ENCODE measurements around the gene AFAP1.

The AFAP1 gene

DNA sequence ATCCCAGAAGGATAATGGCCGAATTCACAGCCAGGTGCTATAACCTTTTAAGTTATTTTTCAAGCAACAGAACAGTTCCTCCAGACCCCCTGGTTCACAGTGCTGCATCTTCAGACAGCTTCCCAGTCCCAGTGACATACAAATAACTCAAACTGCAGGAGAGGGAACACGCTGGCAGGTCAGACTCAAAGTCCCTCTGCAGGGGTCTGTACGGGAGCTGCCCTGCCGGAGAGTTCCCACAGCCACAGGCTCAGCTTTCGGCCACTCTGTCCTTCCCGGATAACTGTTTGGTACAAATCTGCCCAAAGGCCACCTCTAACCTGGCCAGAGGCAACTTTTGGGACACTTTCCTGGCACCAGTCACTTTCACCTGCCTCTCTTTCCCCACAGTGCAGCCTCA is 230.2 kb downstream of the AFAP1 start:
- no peak overlapping the region for H3K4me3 ChIP-seq
- H3K27ac ChIP-seq, result no peak overlapping the region

DNA sequence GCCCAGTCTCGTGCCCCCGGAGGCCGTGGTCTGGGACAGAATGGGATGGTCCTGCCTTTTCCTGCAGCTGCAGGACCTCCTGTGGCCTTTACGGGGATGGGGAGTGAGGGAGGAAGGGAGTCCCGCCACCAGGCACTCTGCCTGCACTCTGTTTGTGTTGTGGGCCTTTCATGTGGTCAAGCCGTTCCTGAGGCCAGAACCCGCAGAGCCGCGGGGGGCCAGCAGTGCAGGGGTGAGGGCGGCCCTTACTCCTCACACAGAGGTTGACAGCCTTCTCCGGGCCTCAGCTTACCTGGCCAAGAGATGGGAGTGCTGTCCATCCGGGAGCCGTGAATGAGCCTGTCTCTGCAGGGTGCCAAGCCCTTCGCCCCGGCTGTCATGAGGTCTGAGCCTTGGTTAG is 230.7 kb downstream of the AFAP1 start:
- Histone ChIP-seq H3K4me3 (no peak overlapping the region), H3K27ac (no peak overlapping the region)

Measured in skin epidermis (tissue), 12 donors.